ENCODE data around the gene PSMC6.
"Not testable (repeated sequence)": the region's sequence is repeated elsewhere in the genome, so short reads cannot be mapped to it uniquely, and the experiment has no call there.

The PSMC6 gene

GRCh38 chr14:52723514-52724359, 16.7 kb downstream of the PSMC6 start:
- no peak for DNase-seq

DNA sequence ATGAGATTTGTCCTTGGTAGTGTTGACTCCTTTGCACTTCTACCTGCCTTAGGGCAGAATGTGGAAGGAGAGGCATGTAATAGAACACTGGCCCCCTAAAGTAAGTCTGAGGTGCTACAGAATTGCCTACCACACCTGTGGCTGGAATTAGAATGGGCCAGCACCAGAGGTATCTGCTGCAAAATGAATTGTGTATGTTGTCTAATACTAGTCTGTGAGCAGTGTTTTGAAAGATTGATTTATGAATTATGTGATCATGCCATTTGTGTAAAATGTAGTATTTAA, 17.3 kb downstream of the PSMC6 start:
- no peak for DNase-seq

DNA sequence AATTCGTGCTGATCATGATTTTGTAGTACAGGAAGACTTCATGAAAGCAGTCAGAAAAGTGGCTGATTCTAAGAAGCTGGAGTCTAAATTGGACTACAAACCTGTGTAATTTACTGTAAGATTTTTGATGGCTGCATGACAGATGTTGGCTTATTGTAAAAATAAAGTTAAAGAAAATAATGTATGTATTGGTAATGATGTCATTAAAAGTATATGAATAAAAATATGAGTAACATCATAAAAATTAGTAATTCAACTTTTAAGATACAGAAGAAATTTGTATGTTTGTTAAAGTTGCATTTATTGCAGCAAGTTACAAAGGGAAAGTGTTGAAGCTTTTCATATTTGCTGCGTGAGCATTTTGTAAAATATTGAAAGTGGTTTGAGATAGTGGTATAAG, 20.5 kb downstream of the PSMC6 start:
- not testable (repeated sequence) for DNase-seq

DNA sequence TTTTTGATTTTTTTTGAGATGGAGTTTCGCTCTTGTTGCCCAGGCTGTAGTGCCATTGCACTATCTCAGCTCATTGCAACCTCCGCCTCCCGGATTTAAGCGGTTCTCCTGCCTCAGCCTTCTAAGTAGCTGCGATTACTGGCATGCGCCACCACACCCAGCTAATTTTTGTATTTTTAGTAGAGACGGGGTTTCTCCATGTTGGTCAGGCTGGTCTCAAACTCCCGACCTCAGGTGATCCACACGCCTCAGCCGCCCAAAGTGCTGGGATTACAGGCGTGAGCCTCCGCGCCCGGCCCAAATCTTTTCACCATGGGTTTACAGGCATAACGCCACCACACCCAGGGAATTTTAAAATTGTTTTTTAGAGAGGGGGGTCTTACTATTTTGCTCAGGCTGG, 22.0 kb downstream of the PSMC6 start:
- not testable (repeated sequence) for DNase-seq

DNA sequence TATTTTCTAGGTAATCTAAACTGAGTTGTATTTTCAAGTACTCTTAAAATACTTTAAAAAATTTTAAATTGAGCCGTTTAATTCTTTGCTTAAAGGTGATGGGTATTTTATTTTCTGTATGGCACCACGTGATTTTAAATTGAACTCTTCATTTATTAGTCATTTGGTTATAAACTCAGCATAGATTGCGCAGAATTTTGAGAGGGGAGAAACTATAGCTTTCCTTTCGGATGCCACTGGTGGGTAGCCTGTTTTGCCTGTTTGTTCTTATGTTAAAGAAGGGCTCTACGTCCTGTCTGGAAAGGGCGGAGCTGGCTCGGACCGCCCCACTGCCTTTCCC, 22.6 kb downstream of the PSMC6 start:
- DNase-seq, result no peak

- DNase-seq, result peak; percentile 99
Measured at GRCh38 chr14:52729925-52730708, 23.1 kb downstream of the PSMC6 start, which contains the start of gene STYX. STYX (plus strand) TSS chr14:52730166; CDS start chr14:52730475, 309 bp downstream.

GRCh38 chr14:52730709-52731111, 23.7 kb downstream of the PSMC6 start:
- peak; percentile 53 for DNase-seq

- DNase-seq, result no peak
Measured at GRCh38 chr14:52733824-52734223, 26.8 kb downstream of the PSMC6 start.

GRCh38 chr14:52735921-52736489, 29.0 kb downstream of the PSMC6 start:
- no peak for DNase-seq

DNA sequence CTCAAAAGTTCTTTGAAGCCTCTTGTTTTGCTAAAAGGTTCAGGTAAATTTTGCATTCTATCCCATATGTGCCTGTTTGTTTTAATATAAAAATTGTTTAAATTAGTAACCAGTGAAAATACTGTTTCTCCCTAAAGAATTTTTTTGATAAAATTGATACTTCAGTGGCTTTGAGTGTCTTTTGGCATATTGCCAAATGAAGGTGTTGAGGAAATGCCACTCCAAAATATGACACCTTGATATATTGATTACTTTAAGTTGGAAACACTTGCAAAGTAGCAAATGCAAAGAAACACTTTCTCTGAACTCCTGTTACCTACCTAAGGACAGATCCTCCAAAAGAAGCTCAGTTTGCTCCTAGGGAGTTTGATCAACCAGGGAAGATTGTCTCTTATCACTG, 31.4 kb downstream of the PSMC6 start:
- DNase-seq, result peak; percentile 40

- DNase-seq, result no peak
Measured at GRCh38 chr14:52740751-52741150, 33.8 kb downstream of the PSMC6 start.

DNA sequence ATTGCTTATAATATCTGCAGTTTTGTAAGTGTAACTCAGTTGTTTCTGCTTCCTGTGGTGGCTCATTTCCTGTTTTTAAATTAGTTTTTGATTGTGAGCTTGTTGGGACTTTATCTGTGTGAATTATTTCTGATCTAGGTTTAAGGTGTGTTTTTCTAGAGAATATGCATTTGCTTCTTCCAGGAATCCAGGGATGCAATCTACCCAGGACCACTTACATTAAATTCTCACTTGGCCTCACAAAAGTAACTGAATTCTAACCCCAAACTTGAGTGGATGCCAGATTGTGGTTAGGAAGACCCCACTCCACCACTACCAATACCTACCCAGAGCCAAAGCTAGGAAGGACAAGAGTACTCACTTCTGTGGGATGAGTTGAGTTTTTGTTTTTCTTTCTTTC, 34.9 kb downstream of the PSMC6 start:
- DNase-seq, result peak; percentile 22

GRCh38 chr14:52748647-52749292, 41.8 kb downstream of the PSMC6 start:
- no peak for DNase-seq

DNA sequence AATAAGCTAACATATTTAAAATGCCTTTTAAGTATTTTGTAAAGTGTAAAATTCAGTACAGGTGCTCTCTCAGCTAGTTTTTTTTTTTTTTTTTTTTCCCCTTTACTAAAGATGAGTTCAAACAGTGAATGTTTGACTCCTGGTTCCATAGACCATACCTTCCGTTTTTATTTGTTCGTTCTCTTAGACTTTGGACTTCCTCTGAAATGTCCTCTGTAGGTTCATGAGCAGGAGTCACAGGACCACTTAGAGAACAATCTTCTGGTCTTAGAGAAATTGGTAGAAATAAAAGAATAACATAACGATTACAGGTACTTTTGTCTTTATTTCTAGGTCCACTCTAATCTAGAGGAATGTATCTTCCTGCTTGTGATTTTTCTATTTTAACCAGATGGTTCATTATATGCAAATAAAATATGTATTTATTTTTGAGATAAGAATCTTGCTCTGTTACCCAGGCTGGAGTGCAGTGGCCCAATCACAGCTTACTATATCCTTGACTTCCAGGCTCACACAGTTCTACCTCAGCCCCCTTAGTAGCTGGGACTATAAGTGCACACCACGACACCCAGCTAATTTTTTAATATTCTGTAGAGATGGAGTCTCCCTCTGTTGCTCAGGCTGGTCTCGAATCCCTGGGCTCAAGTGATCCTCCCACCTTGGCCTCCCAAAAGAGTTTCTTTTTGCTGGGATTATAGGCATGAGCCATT, 48.8 kb downstream of the PSMC6 start:
- DNase-seq, result no peak

- DNase-seq, result no peak
Measured at GRCh38 chr14:52759145-52759544, 52.1 kb downstream of the PSMC6 start.

GRCh38 chr14:52762923-52763322, 55.9 kb downstream of the PSMC6 start:
- DNase-seq, result not testable (repeated sequence)

DNA sequence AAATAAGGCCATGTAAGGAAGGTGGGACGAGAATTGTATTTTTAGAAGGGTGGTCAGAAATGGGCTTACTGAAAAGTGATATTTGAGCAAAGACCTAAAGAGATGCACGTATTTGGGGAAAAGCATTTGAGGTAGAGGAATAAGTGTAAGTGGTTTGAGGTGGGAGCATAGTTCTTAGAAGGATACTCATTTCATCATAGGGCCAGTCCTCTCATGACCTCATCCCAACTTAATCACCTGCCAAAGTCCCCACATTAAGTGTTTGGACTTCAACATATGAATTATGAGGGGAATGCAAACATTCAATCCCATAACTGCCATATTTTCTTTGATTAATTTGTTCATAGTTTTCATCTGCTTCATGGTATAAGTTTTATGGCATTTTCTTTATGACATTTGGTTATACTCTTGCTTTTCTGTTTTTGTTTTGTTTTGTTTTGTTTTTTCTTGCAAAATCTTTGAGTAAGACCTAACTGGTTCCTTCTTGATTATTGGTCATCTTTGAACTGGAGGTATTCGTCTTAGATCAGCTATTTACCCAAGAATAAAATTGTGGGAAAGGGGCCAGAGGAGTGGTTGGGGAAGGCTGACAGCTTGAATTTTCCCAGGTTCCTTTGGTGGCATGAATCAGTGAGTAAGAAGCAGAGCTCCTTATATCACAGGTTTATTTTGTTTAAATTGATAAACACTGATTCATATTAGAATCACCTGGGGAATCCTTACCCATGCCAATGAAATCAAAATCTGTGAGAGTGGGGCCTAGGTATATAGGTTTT, 60.2 kb downstream of the PSMC6 start:
- no peak for DNase-seq

- DNase-seq, result no peak
Measured at GRCh38 chr14:52769887-52770286, 62.9 kb downstream of the PSMC6 start.

DNA sequence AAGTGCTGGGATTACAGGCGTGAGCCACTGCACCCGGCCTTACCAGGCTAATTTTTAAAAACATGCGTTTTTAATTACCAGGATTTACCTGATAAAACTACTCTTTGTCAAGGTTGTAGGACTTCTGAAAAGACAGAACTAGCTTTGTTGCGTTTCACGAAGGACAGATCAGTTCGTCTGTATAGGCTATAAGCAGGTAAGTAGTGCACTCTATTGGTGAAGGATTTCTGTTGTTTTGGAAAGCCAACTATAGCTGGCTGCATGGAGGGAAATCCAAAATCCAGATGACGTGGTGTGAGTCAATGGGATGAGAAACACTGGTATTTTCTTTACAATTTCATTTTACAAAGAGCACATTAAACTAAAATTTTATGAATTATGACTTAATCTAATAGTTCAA, 69.8 kb downstream of the PSMC6 start:
- DNase-seq, result no peak

All from hematopoietic multipotent progenitor cell treated with erythropoietin and hydrocortisone succinate and interleukin-3 and kit ligand, for 6 days (in vitro differentiated cells).